SW480 (cell line): ENCODE measurements around the gene POFUT1.
"Not testable (repeated sequence)": the region's sequence is repeated elsewhere in the genome, so short reads cannot be mapped to it uniquely, and the experiment has no call there.

ENCODE experiments used
- DNase-seq: peaks from one replicate; pipeline ENCODE4 v3.0.0-alpha.2; 2016; ENCODE audit warnings: low spot score

POFUT1 gene

GRCh38 chr20:32207626-32208498 is at the start of gene POFUT1, which contains the start of gene PLAGL2:
POFUT1 (plus strand) TSS chr20:32207880; CDS start chr20:32207942, 62 bp downstream.
PLAGL2 (minus strand) TSS chr20:32207743; CDS start chr20:32202178, 5,565 bp downstream.
- peak; percentile 90 for DNase-seq

DNA sequence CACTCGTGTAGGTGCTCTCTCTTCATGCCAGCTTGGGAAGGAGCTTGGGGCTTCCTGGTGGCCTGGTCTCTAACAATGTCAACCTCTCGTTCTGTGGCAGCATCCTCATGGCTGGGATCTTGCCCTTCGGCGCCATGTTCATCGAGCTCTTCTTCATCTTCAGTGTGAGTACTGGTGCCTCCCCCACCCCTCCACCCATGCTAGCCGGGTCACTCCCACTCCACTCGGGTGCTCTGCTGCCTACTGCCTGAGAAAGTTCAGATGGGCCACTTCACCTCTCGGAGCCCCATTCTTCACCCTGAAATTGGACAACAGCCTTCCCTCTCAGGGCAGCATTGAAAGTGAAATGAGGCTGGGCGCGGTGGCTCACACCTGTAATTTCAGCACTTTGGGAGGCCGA is 49.3 kb upstream of the POFUT1 start:
- no peak for DNase-seq

DNA sequence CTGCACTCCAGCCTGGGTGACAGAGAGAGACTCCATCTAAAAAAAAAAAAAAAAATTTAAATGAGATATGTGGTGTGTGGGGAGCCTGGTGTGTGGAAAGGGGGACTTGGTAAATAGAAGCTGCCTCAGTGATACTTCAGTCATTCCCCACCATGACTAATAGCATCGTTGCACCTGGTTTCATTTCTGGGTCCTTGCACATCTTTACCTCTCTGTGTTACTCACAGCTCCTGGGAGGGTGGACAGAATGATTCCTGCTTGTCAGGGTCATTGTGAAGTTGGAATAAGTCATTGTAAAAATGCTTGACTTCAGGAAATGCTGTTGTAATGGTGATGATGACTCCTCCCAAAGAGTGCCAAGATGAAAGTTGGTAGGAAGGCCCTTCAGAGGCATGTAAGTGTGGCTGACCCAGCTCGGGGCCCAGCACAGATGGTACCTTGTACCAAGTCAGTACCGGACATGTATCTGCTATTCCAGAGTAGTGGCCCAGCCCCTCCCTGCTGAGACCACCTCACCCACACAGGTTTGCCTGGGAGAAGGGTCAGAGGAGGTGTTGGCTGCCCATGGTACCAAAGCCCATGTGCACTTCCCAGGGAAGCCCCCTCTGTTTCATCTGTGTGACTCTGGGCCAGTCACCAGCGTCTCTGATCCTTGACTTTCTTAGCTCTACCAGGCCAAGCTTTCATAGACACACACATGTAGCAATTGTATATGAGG is 48.6 kb upstream of the POFUT1 start:
- DNase-seq = no peak

DNA sequence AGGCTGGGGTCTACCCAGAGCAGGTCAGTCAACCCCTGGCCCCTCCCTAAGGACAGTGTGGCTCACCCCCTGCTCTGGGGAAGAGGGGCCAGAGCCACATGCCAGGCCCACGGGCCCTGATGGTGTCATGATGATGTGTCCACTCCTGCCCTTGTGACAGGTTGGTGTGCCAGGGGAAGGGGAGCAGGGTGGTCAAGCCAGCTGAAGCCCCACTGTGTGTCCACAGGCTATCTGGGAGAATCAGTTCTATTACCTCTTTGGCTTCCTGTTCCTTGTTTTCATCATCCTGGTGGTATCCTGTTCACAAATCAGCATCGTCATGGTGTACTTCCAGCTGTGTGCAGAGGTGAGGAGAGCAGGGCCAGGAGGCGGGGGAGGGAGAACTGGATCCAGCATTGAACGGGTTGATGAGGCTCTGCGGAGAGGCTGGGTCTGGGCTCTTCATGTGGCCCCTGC is 47.9 kb upstream of the POFUT1 start:
- no peak for DNase-seq

DNA sequence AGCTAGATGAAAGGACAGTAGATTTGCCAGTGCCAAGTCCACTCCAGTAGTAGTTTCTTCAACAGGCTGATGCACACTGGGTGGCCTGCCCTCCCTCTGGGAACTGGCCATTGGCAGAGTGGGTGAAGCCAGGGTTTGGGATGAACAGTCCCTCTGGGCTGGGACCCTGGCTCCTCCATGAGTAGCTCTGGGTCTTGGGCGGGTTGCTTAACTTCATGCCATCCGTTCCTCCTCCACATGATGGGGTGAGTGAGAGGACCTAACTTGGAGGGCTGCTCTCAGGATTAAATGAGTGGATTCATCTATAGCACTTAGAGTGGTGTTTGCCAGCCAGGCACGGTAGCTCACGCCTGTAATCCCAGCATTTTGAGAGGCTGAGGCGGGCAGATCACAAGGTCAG is 47.3 kb upstream of the POFUT1 start:
- no peak for DNase-seq

DNA sequence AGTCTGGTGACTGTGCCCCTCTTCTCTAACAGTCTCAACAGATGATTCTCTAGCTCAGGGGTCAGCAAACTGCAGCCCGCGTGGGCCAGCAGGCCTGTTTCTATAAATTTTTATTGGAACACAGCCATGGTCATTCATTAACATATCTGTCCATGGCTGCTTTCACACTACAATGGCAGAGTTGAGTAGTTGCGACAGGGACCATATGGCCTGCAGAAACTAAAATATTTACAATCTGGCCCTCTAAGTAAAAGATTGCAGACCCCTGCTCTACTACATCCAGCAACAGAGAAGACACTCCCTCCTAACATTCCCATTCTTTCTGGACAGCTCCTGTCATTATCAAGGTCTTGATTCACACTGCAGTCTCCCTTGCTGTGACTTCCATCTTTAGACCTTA is 45.3 kb upstream of the POFUT1 start:
- DNase-seq = no peak

DNA sequence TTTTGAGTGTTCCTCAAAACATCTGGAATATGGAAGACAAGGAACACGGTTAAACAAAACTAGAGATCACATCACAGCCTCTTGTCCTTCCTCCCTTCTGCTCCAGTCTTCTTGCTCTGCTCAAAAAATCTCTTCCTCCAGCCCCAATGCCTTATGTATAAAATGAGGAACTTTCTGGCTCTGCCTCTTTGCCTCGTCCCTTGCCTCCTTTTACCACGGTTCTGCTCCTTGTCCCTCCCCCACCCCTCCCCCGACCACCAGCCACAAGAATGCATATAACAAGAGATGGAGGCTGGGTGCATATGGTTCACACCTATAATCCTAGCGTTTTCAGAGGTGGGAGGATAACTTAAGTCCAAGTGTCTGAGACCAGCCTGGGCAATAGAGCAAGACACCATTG is 43.7 kb upstream of the POFUT1 start:
- no peak for DNase-seq

DNA sequence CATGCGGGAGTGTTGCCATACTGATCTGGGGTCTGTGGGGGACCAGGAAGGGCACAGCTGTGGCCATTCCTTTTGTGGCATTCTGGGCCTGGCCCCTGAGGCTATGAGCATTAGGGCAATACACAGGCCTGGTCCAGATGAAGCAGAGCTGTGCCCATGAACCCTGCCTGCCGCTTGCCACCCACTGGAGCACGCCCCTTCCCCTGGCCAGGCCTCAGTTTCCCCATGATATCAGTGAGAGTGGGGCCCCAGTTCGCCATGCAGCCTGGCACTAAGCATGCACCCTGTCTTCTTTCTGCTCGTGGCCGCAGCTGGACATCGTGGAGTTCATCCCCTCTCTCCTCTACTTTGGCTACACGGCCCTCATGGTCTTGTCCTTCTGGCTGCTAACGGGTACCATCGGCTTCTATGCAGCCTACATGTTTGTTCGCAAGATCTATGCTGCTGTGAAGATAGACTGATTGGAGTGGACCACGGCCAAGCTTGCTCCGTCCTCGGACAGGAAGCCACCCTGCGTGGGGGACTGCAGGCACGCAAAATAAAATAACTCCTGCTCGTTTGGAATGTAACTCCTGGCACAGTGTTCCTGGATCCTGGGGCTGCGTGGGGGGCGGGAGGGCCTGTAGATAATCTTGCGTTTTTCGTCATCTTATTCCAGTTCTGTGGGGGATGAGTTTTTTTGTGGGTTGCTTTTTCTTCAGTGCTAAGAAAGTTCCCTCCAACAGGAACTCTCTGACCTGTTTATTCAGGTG is 42.5 kb upstream of the POFUT1 start:
- DNase-seq = no peak

DNA sequence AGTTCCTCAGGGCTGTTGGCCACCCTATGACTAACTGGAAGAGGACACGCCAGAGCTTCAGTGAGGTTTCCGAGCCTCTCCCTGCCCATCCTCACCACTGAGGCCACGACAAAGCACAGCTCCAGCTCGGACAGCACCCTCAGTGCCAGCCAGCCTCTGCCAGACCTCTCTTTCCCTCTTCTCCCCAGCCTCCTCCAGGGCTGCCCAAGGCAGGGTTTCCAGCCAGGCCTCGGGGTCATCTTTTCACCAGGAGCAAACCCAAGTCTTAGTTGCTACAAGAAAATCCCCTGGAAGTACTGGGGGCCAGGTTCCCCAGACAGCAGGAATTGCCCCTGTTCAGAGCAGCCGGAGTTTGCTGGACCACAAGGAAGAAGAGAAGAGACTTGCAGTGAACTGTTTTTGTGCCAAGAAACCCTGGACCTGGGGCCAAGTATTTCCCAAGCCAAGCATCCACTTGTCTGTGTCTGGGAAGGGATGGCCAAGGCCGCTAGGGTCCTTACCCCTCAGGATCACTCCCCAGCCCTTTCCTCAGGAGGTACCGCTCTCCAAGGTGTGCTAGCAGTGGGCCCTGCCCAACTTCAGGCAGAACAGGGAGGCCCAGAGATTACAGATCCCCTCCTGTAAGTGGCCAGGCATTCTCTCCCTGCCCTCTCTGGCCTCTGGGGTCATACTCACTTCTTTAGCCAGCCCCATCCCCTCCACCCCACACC is 41.7 kb upstream of the POFUT1 start:
- no peak for DNase-seq

DNA sequence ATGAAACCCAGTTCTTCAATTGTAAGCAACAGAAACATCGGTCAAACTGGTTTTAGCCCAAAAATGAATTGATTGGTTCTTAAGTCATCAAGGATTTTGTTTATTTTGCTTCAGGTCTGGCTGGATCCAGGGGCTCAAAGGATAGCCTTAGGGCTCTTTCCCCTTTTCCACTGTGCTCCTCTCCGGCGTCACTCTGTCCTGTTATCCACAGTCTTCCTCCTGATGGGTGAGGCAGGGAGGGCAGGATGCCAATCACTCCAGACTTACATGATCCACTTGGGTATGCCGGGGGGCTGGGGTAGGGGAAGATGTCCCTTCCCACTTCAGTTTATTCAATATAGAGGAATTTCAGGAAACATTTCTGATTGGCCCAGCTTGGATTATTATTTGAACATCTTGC is 40.1 kb upstream of the POFUT1 start:
- DNase-seq = no peak

DNA sequence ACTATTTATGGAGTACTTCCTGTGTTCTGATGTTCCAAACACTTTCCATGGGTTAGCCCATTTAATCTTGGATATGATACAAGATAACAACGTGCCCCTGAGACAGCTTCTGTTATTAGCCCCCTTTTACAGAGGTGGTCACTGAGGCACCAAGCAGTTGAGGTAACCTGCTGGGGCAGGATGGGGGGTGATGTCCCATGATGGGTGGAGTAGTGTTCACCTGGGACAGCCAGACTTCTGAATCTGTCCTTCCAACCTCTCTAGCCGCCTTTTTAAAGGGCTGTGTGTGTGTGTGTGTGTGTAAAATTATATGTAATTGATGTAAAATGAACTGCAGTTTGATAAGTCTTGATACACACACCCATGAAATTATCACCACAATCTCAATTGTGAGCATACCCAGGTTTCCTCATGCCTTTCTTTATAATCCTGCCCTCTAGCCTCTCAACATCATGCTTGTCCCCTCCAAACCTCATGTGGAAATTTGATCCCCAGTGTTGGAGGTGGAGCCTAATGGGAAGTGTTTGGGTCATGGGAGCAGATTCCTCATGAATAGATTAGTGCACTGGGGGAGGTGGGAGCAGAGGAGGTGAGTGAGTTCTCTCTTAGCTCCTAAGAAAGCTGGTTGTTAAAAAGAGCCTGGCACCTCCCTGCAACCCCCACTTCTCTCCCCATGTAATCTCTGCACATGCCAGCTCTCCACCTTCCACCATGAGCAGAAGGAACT is 39.3 kb upstream of the POFUT1 start:
- peak; percentile 22 for DNase-seq

DNA sequence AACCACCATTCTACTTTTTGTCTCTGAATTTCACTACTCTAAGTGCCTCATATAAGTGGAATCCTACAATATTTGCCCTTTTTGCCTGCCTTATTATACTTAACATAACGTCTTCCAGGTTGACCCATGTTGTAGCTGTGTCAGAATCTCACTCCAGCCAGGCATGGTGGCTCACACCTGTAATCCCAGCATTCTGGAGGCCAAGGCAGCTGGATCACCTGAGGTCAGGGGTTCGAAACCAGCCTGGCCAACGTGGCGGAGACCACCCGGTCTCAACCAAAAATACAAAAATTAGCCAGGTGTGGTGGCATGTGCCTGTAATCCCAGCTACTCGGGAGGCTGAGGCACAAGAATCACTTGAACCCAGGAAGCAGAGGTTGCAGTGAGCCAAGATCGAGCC is 30.0 kb upstream of the POFUT1 start:
- not testable (repeated sequence) for DNase-seq

DNA sequence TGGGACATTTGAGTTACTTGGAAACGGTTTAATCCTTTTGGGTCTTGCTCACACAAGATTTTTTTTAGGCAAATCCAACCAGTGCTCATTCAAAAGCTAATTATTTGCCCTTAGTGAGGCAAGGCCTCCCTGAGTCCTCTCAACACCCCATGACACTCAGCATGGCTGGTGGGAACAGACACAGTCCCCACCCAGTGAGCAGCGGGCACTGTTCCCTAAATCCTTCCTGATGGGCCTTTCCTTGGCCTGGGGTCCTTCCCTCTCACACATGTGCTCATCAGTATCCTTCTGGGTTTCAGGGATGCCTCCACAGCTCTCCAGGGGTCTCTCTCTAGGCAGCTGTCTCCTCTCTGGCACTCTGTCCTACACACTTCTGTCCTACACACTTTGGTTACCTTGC is 28.2 kb upstream of the POFUT1 start:
- DNase-seq = no peak

DNA sequence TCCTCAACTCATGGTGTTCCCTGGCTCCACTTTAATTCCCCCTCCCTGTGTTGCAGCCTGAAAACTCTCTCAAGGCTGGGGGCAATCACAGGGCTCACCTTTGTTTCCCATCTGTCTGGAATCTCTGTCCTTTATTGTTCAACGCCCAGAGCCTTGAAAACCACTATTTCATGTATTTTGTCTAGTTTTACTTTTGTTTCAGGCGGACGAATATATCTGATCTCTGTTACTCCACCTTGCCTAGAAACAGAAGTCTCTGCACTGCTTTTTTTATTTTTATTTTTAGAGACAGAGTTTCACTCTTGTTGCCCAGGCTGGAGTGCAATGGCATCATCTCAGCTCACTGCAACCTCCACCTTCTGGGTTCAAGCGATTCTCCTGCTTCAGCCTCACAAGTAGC is 27.7 kb upstream of the POFUT1 start:
- DNase-seq = no peak

DNA sequence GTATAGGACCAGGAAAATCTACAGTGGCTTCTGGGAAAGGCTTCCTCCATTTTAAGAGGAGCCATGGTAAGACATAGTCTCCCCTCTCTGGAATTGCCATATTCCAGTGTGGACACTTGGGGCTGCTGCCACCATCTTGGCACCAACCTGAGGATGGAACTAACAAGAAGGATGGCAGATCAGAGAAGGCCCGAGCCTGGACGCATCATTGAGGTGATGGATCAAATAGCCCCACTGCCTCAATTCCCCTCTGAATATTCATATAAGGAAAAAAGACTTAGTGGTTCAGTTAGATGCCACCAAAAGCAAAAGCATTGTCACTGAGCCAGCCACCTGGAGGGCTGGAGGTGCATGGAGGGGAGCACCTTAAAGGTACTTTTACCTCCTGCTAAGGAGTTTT is 26.1 kb upstream of the POFUT1 start:
- no peak for DNase-seq

- DNase-seq = no peak
Measured at GRCh38 chr20:32183947-32184635, 23.6 kb upstream of the POFUT1 start.

DNA sequence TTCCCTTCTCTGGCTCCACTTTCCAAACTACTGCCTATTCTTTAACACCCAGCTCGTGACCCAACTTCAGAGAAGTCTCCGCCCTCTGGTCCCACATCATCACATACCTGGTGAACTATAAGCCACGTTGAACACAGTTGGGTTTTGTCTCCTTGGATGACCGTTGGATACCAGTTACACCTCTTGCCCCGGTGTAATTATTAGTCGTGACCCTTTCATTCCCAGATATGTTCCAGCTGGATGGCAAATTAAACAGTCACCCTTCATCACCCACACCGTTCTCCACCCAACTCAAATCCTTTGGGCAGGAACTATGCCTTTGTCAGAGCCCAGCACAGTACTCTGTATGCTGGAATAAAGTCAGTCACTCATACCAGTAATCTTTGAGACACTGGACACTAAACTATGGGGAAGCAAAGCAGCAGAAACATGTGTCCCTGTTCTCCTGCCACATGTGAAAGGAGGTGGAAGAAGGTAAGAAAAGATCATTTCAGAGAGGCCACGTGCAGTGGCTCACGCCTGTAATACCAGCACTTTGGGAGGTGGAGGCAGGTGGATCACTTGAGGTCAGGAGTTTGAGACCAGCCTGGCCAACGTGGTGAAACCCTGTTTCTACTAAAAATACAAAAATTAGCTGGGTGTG is 22.6 kb upstream of the POFUT1 start:
- no peak for DNase-seq

DNA sequence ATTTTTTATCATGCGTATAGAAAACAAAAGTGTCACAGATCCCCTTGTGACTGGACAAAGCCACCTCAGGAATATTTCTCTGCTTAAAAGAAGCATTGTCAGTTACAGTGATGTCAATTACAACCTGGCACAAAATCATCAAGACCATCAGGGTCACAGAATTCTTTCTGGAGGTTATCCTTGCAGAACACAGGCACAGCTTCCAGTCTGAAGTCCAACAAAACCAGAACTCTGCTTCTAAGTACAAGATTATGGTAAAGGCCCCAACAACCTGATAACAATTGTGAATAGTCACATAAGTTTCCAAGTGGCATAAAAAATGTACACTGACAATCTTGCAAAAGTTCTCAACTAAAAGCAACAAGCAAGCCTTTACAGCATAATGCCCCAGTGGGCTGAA is 21.2 kb upstream of the POFUT1 start:
- DNase-seq = no peak

DNA sequence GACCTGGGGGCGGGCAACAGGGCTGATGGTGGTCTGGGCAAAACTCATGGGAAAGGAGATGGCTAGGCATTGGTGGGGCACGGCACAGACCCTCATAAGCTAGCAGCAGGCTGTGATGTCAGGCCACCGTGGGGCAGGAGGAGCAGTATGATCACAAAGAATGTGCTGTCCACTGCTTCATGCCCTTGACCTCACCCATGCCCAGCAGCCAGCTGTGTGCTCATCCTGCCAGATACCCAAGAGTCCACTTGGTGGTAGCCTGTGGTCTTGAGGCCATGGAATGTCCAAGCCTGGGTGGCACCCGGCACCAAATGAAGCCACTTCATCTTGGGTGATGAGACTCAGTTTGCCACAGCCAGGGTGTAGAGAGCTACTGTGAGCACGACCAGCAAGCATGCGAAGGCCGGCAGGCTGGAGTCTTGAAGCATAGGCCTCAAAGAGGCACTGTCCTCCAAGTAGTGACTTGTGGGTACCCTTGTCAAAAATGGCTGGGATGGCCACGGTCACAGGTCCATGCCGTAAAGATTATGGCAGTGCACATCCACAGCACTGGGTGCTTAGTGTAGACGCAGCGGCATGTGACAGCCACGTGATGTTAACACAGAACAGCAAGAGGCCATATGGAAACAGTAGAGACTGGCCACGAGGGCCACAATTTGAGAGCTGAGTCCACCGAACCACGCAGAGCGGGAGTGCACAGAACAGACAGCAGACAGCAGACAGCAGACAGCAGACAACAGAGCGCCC is 19.1 kb upstream of the POFUT1 start:
- DNase-seq = no peak

- no peak for DNase-seq
Measured at GRCh38 chr20:32189123-32189410, 18.6 kb upstream of the POFUT1 start.
